ENCODE measurements around the gene RNF169.

GRCh38 chr11:74818283-74818946, 69.8 kb downstream of the RNF169 start:
- no peak for TF ChIP-seq EP300 (IDR thresholded peaks at IDR 0.05)
- TF ChIP-seq CTCF (IDR thresholded peaks at IDR 0.05): no peak
- TF ChIP-seq POLR2A (IDR thresholded peaks at IDR 0.05): no peak
